Keratinocyte (primary cell): Measurements from ENCODE around the gene USP48. TPM values are rescaled to one million over a fixed set of nuclear protein-coding genes. Genes with fewer than 3 reads are reported as not detected.
"Not testable (repeated sequence)": the region's sequence is repeated elsewhere in the genome, so short reads cannot be mapped to it uniquely, and the experiment has no call there.

Experiments
- DNase-seq: peaks from one replicate; pipeline ENCODE4 v3.0.0-alpha.2; 2011; ENCODE audit warnings: low read depth, missing footprints, low spot score
- FAIRE-seq: peaks from 2 replicates; lab custom pipeline; 2011; peaks lifted over from hg19 to GRCh38; lab: Jason Lieb, UNC
- H2AFZ ChIP-seq: 2 replicates; pipeline ENCODE4 v1.6.0; 2012; ENCODE audit warnings: low read length, control low read depth, inconsistent platforms; ENCODE audit not compliant: control insufficient read depth
- H3K27ac ChIP-seq: 2 replicates; pipeline ENCODE4 v1.5.1; 2011; ENCODE audit warnings: low read length; ENCODE audit not compliant: control insufficient read depth, insufficient read depth
- H3K27me3 ChIP-seq: 3 replicates; pipeline ENCODE4 v1.6.0; 2011; ENCODE audit warnings: low read length; ENCODE audit not compliant: control insufficient read depth, insufficient read depth; ENCODE audit errors: extremely low read depth
- H3K36me3 ChIP-seq, 2 experiments: 2 replicates in 1 of 2; 3 replicates in 1 of 2; pipeline ENCODE4 v1.5.1; 2011; ENCODE audit warnings: low read length in 2 of 2, mild to moderate bottlenecking in 1 of 2; ENCODE audit not compliant: control insufficient read depth in 2 of 2, insufficient read depth in 2 of 2; ENCODE audit errors: extremely low read depth in 1 of 2
- H3K4me1 ChIP-seq: 3 replicates; pipeline ENCODE4 v1.5.1; 2011; ENCODE audit warnings: low read length; ENCODE audit not compliant: control insufficient read depth, insufficient read depth; ENCODE audit errors: extremely low read depth
- H3K4me2 ChIP-seq: 3 replicates; pipeline ENCODE4 v1.6.0; 2011; ENCODE audit warnings: low read depth, low read length; ENCODE audit not compliant: control insufficient read depth, insufficient read depth; ENCODE audit errors: extremely low read depth
- H3K4me3 ChIP-seq, 3 experiments: fragments of 200-600 bp in 1 of 3; sonication (generic) in 1 of 3; 2 replicates in 2 of 3; 3 replicates in 1 of 3; pipeline ENCODE4 v1.5.1; 2011 to 2016; ENCODE audit warnings: low read length in 3 of 3, mild to moderate bottlenecking in 3 of 3, control low read depth in 2 of 3, inconsistent platforms in 1 of 3, low read depth in 1 of 3, mixed read lengths in 1 of 3, mixed run types in 1 of 3, moderate library complexity in 1 of 3; ENCODE audit not compliant: control insufficient read depth in 2 of 3, insufficient read depth in 2 of 3; ENCODE audit errors: extremely low read depth in 1 of 3
- H3K79me2 ChIP-seq: 2 replicates; pipeline ENCODE4 v1.6.0; 2012; ENCODE audit warnings: low read length; ENCODE audit not compliant: control insufficient read depth, insufficient read depth
- H3K9ac ChIP-seq: 3 replicates; pipeline ENCODE4 v1.6.0; 2011; ENCODE audit warnings: low read length; ENCODE audit not compliant: control insufficient read depth, insufficient read depth; ENCODE audit errors: extremely low read depth
- H3K9me1 ChIP-seq: 3 replicates; pipeline ENCODE4 v1.6.0; 2011; ENCODE audit warnings: low read length; ENCODE audit not compliant: control insufficient read depth, insufficient read depth; ENCODE audit errors: extremely low read depth
- H3K9me3 ChIP-seq: 2 replicates; pipeline ENCODE4 v1.5.1; 2012; ENCODE audit warnings: low read depth, low read length; ENCODE audit not compliant: control insufficient read depth
- H4K20me1 ChIP-seq: 3 replicates; pipeline ENCODE4 v1.6.0; 2011; ENCODE audit warnings: low read length; ENCODE audit not compliant: control insufficient read depth, insufficient read depth; ENCODE audit errors: extremely low read depth
- EZH2 ChIP-seq: IDR thresholded peaks from one replicate; pipeline ENCODE4 v1.6.1; 2012; ENCODE audit warnings: inconsistent platforms, mild to moderate bottlenecking, low read length, moderate library complexity
- dilution Hi-C: fragments of 300-500 bp; cut with MboI; formaldehyde crosslinking; loops from one replicate; pipeline ENCODE4 v1.7.0; 2020; ENCODE audit warnings: low sequenced_read_pairs; ENCODE audit not compliant: extremely low pct_ligation_motif_present
- polyA plus RNA-seq, 5 experiments: library from polyadenylated mRNA; depleted of rRNA in 3 of 5; stranded (reverse) in 3 of 5; stranded (forward) in 1 of 5; unstranded in 1 of 5; fragments of >200 nt; gene quantifications; 1 replicate in 1 of 5; 2 replicates in 3 of 5; 3 replicates in 1 of 5; pipeline versions ENCODE4 v1.2.1 to v1.2.3, GENCODE V29; 2011 to 2012; ENCODE audit warnings: missing spikeins in 2 of 5, low read depth in 1 of 5, low replicate concordance in 1 of 5
- TF ChIP-seq, protein P1 (sequence below), 3 experiments: IDR thresholded peaks in 1 of 3; conservative IDR thresholded peaks in 1 of 3; optimal IDR thresholded peaks in 1 of 3; 2 replicates in 2 of 3; 3 replicates in 1 of 3; pipeline versions ENCODE3 to v1.5.1; 2011; ENCODE audit warnings: low read length in 3 of 3, mild to moderate bottlenecking in 3 of 3, moderate library complexity in 2 of 3, control low read depth in 1 of 3, inconsistent platforms in 1 of 3; ENCODE audit not compliant: insufficient read depth in 2 of 3; ENCODE audit errors: extremely low read depth in 1 of 3

USP48 gene
- polyA plus RNA-seq, 1 donor (not counting 4 experiments of a cell fraction or from before 2014, with no cell fraction given): 33.0 TPM

- Histone ChIP-seq H3K4me2 (no peak overlapping the region), H3K27me3 (no peaks in the 10 kb centered on the region), H3K9me3 (no peaks in the 10 kb centered on the region), H3K4me1 (peaks cover 12% of the 10 kb centered on the region), H4K20me1 (no peaks in the 10 kb centered on the region), H3K27ac (no peak overlapping the region), H2AFZ (no peak overlapping the region), H3K9me1 (no peaks in the 10 kb centered on the region), H3K79me2 (peaks cover 12% of the 10 kb centered on the region), H3K4me3 (no peak overlapping the region), H3K9ac (no peak overlapping the region), H3K36me3 (no peaks in the 10 kb centered on the region)
- dilution Hi-C loops: no loop called here
- TF ChIP-seq, protein P1, sequence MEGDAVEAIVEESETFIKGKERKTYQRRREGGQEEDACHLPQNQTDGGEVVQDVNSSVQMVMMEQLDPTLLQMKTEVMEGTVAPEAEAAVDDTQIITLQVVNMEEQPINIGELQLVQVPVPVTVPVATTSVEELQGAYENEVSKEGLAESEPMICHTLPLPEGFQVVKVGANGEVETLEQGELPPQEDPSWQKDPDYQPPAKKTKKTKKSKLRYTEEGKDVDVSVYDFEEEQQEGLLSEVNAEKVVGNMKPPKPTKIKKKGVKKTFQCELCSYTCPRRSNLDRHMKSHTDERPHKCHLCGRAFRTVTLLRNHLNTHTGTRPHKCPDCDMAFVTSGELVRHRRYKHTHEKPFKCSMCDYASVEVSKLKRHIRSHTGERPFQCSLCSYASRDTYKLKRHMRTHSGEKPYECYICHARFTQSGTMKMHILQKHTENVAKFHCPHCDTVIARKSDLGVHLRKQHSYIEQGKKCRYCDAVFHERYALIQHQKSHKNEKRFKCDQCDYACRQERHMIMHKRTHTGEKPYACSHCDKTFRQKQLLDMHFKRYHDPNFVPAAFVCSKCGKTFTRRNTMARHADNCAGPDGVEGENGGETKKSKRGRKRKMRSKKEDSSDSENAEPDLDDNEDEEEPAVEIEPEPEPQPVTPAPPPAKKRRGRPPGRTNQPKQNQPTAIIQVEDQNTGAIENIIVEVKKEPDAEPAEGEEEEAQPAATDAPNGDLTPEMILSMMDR (optimal IDR thresholded peaks at IDR 0.05 in 1 of 3, IDR thresholded peaks at IDR 0.05 in 1 of 3, conservative IDR thresholded peaks at IDR 0.05 in 1 of 3; ENCODE audit: extremely low read depth in 1 of 3, insufficient read depth in 2 of 3, low read length in 3 of 3): no peak
- TF ChIP-seq EZH2: no peak
- FAIRE-seq (no peak), DNase-seq (no peak)
Observed at GRCh38 chr1:21786640-21787039, 3.7 kb upstream of the USP48 start.

- H3K27ac ChIP-seq, H3K27me3 ChIP-seq, H2AFZ ChIP-seq, dilution Hi-C loops, H3K36me3 ChIP-seq, FAIRE-seq, H3K4me2 ChIP-seq, DNase-seq, H4K20me1 ChIP-seq, H3K9me1 ChIP-seq, H3K9ac ChIP-seq, H3K4me3 ChIP-seq, H3K9me3 ChIP-seq: not testable (repeated sequence)
- peaks cover 15% of the 10 kb centered on the region for H3K4me1 ChIP-seq
- peaks cover 20% of the 10 kb centered on the region for H3K79me2 ChIP-seq
Observed at GRCh38 chr1:21785764-21786163, 2.8 kb upstream of the USP48 start.
